HFFc6 (cell line): ENCODE data around the gene JMJD7. TPM values are rescaled to one million over a fixed set of nuclear protein-coding genes. Genes with fewer than 3 reads are reported as not detected.

Experiments
- DNase-seq: peaks from one replicate; pipeline ENCODE4 v3.0.0-alpha.2; 2018
- H3K27ac Mint-ChIP-seq: 2 replicates; pipeline ENCODE4 v1.8.0; 2020; ENCODE audit warnings: mild to moderate bottlenecking, mixed read lengths
- H3K27me3 Mint-ChIP-seq: 2 replicates; pipeline ENCODE4 v1.8.0; 2021; ENCODE audit warnings: mild to moderate bottlenecking, moderate library complexity, mixed read lengths; ENCODE audit not compliant: insufficient read depth
- H3K36me3 Mint-ChIP-seq: 2 replicates; pipeline ENCODE4 v1.8.0; 2021; ENCODE audit warnings: low read depth, mixed read lengths
- H3K4me1 Mint-ChIP-seq: 2 replicates; pipeline ENCODE4 v1.8.0; 2020; ENCODE audit warnings: low read depth, mixed read lengths
- H3K4me3 Mint-ChIP-seq: 2 replicates; pipeline ENCODE4 v1.8.0; 2020; ENCODE audit warnings: mild to moderate bottlenecking, moderate library complexity, mixed read lengths
- H3K9me3 Mint-ChIP-seq: 2 replicates; pipeline ENCODE4 v1.8.0; 2020; ENCODE audit warnings: mild to moderate bottlenecking, mixed read lengths
- total RNA-seq, 6 experiments: library from RNA; stranded (reverse); fragmentation: NEBNext Ultra II Directional; extraction: Animal tissue kit (Norgen Biotek cat#: 25700); gene quantifications; 2 replicates in 1 of 6; 3 replicates in 5 of 6; pipeline ENCODE4 v1.2.3, GENCODE V29; 2021
- TF ChIP-seq, protein P1 (sequence below): fragments of 200-600 bp; sonication (generic); IDR thresholded peaks from 2 replicates; pipeline ENCODE4 v1.5.0; 2021; ENCODE audit warnings: antibody characterized with exemption, mild to moderate bottlenecking

The JMJD7 gene
- total RNA-seq, 6 experiments from 2014 or later = 4.9 to 11.0 (median 8.2) TPM

DNA sequence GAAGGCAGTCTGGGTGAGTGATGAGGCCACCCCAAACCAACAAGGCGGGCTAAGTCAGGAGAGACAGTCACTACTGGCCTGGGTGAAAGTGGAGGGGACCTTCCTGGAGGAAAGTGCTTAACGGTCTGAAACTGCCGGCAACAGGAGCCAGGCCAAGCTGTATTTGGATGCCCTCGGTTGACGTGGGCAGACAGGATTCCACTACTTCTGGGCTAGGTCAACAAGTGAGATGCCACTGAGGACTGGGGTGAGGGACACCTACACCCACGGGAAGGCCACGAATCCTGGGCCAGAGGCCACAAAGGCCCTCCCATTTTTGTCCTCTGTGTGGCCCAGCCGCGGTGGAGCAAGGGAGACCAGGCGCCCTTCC, 53.6 kb downstream of the JMJD7 start:
- TF ChIP-seq, protein P1, sequence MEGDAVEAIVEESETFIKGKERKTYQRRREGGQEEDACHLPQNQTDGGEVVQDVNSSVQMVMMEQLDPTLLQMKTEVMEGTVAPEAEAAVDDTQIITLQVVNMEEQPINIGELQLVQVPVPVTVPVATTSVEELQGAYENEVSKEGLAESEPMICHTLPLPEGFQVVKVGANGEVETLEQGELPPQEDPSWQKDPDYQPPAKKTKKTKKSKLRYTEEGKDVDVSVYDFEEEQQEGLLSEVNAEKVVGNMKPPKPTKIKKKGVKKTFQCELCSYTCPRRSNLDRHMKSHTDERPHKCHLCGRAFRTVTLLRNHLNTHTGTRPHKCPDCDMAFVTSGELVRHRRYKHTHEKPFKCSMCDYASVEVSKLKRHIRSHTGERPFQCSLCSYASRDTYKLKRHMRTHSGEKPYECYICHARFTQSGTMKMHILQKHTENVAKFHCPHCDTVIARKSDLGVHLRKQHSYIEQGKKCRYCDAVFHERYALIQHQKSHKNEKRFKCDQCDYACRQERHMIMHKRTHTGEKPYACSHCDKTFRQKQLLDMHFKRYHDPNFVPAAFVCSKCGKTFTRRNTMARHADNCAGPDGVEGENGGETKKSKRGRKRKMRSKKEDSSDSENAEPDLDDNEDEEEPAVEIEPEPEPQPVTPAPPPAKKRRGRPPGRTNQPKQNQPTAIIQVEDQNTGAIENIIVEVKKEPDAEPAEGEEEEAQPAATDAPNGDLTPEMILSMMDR = no peak
- H3K27me3 Mint-ChIP-seq = peaks cover 13% of the 10 kb centered on the region
- H3K36me3 Mint-ChIP-seq = no peaks in the 10 kb centered on the region

DNA sequence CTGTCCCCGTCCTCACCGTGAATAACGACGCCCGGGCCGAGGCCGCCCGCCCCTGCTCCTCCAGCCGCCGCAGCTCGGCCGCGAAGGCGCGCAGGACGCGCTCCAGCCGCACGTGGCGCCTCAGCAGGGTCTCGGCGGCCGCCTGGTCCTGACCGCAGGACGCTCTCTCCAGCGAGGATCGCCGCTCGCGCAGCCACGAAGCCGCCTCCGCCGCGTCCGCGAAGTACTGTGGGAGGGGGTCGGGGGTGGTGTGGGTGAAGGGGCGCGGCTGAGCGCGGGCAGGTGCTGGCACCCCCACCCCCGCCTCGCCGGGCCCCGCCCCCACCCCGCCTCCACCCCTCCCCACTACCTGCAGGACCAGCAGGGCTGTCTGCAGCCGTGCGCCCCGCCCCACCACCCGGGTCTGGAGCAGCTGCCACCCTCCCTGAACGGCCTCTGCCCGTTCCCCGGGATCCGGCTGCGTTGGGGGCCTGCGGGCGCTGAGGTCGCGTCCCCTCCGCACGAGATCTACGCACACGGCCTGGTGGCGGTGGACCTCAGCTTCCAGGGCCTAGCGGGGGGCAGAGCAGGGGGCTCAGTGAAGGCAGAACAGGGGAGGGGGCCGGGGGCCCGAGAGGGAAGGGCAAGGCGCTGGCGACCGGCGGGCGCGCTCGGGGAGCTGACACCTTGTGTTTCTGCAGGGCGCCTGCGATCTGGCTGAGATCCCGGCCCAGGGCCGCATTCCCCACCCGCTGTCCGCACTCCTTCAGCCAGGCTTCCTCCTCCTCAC, 54.2 kb downstream of the JMJD7 start:
- DNase-seq = no peak
- no peak overlapping the region for H3K27ac Mint-ChIP-seq
- TF ChIP-seq, protein P1 = no peak
- peaks cover 13% of the 10 kb centered on the region for H3K27me3 Mint-ChIP-seq
- H3K4me1 Mint-ChIP-seq = no peaks in the 10 kb centered on the region
- H3K36me3 Mint-ChIP-seq = no peaks in the 10 kb centered on the region
- H3K4me3 Mint-ChIP-seq = no peak overlapping the region
- no peaks in the 10 kb centered on the region for H3K9me3 Mint-ChIP-seq

More for the DNA sequence above, 53.6 kb downstream of the JMJD7 start:
- no peak overlapping the region for H3K4me3 Mint-ChIP-seq
- H3K9me3 Mint-ChIP-seq = no peaks in the 10 kb centered on the region
- no peaks in the 10 kb centered on the region for H3K4me1 Mint-ChIP-seq
- no peak overlapping the region for H3K27ac Mint-ChIP-seq
- no peak for DNase-seq

DNA sequence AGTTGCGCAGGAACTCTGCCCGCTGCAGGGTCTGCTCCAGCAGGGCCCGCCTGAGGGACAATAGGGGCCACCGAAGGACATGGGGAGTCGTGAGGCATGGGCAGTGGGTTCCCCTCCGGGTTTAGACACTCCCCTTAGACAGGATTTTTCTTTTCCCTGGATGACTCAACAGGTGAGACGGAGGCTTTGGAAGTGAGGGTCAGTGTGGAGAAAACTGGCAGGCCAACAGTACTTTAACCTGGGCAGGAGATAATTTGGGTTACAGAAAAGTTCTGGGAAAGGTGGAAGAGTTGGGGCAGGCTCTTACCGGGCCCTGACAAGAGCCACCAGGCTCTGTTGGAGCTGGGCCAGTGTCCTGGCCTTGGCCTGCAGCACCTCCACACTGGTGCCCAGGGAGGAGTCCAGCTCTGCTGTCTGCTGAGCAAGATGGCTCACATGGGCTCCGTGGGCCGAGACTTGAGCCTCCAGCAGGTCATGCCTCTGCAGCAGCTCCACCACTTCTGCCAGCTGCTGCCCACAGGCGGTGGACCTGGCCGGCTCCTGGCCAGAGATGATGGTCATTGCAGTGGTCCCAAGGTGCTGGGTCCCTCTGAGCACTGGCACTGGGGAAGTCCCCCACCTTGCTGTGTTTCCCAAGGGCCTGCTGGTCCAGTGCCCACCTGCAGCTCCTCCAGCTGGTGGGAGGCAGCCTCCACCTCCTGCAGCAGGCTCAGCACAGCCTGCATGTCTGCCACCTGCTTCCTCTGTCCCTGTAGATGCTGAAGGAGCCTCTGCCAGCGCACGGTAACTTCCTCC, 55.0 kb downstream of the JMJD7 start:
- no peaks in the 10 kb centered on the region for H3K4me1 Mint-ChIP-seq
- no peak for DNase-seq
- peaks cover 13% of the 10 kb centered on the region for H3K27me3 Mint-ChIP-seq
- TF ChIP-seq, protein P1 = no peak
- H3K36me3 Mint-ChIP-seq = no peaks in the 10 kb centered on the region
- no peaks in the 10 kb centered on the region for H3K9me3 Mint-ChIP-seq
- H3K27ac Mint-ChIP-seq = no peak overlapping the region
- H3K4me3 Mint-ChIP-seq = no peak overlapping the region

DNA sequence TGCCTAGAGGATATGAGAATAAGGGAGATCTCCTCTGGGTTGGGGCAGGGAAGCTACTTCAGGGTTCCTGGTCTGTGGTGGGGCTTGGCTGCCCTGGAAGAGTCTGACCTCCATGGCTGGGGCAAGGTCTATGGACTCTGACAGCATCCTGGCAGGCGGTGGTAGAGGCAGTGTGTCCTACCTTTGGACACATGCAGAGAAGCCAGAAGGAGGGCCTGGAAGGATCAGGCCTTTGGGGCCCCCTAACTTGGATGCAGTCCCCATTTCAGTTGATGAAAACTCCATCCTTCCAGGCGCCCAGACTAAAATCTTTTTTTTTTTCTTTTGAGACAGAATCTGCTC, 55.6 kb downstream of the JMJD7 start:
- DNase-seq = no peak
- H3K36me3 Mint-ChIP-seq = no peaks in the 10 kb centered on the region
- H3K27ac Mint-ChIP-seq = no peak overlapping the region
- no peaks in the 10 kb centered on the region for H3K4me1 Mint-ChIP-seq
- no peak overlapping the region for H3K4me3 Mint-ChIP-seq
- H3K27me3 Mint-ChIP-seq = peaks cover 13% of the 10 kb centered on the region
- TF ChIP-seq, protein P1 = no peak
- H3K9me3 Mint-ChIP-seq = no peaks in the 10 kb centered on the region

DNA sequence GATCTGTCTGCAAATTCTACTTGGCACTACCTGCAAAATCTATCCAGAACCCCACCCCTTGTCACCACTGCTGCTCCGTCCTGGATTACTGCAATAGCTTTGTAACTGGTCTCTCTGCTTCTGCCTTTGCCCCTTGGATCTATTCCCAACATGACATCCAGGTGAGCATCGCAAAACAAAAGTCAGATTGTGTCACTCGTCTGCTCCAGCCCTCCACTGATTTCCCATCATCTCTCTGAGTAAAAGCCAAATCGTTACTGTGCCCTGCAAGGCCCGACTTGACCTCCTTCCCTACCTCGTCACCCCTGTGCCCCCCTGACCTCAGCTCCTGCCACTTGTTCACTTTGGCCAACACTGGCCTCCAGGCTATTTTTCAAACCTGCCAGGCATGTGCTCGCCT, 56.6 kb downstream of the JMJD7 start:
- Mint-ChIP-seq H3K9me3 (no peaks in the 10 kb centered on the region), H3K36me3 (no peaks in the 10 kb centered on the region), H3K27me3 (peaks cover 11% of the 10 kb centered on the region), H3K4me1 (no peaks in the 10 kb centered on the region), H3K4me3 (no peak overlapping the region), H3K27ac (no peak overlapping the region)
- no peak for DNase-seq
- TF ChIP-seq, protein P1 = no peak
